ENCODE measurements around the gene GPC5.

GPC5 gene

GRCh38 chr13:92074658-92075057 is 676.2 kb downstream of the GPC5 start:
- intact Hi-C loops (cut with DNase I): loop anchor here (10.0 kb wide), 1 partner anchor 130 kb away; no protein-coding TSS in a partner anchor
- DNase-seq: peak in 2 of 10 donors; percentile 23 to 55

DNA sequence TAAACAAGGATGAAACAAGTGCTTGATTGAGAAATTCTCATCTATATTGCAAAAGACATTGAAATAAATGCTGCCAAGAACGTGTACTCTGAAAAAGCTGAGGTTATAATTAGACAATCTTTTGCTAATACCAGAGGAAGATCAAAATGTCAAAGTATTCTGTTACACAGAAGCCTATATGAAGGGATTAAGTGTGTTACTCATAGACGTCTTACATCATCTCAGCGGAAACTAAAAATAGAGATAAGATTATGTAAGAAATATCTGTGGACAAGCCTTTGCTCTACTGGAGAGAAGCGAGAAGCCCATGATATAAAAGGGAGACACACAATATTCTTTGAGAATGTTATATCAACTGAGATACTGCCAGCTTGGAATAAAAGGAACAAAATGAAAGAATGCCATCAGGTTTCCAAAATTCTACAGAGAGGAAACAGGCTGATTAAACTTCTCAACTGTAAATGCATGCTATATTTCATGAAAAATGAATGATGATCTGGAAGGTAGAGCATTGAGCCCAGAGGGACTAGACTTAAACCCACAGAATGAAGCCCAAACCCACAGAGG is 699.0 kb downstream of the GPC5 start:
- DNase-seq: no peak
- intact Hi-C loops (cut with DNase I): no loop called here

DNA sequence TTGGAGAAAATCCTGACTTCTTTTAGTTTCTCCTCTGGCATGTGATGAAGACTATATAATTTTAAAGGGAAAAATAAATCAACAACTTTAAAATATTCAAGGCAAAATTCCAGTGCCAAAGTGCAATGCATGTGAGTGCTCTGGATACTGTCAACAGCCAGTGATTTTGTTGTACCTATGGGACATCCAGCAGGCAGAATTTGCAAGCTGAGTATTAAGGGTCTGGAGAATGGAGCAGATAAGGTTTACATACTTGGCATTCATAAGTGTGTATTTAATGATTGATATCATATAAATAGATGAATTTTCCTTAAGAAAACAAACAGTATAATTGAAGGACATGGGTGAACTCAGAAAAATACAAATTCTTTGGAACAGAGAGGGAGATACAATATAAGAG is 703.4 kb downstream of the GPC5 start:
- no peak for DNase-seq
- intact Hi-C loops (cut with DNase I): no loop called here

GRCh38 chr13:92103689-92104153 is 705.3 kb downstream of the GPC5 start:
- intact Hi-C loops (cut with DNase I): no loop called here
- DNase-seq: no peak

- no peak for DNase-seq
- intact Hi-C loops (cut with DNase I): no loop called here
Measured at GRCh38 chr13:92122186-92122853, 723.9 kb downstream of the GPC5 start.

GRCh38 chr13:92126399-92126798 is 728.0 kb downstream of the GPC5 start:
- intact Hi-C loops (cut with DNase I): no loop called here
- no peak for DNase-seq

DNA sequence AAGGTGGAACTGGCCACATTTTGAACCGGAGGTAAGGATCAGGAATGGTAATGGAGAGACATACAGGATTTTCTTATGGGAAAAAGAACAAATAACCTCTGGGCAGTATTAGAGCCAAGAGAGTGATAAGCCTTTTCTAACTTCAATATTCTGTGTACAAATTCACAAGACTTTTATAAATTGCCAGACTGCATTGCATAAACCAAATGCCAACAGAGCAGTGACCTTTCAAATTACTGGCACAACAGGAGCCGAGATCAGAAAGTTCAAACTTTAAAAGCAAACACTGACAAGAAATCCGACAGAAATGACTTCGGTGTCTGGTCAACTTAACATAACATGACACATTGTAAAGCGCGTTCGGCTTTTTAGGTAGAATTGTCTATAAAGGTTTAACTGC is 737.1 kb downstream of the GPC5 start:
- intact Hi-C loops (cut with DNase I): no loop called here
- DNase-seq: no peak

GRCh38 chr13:92136449-92137155 is 738.2 kb downstream of the GPC5 start:
- intact Hi-C loops (cut with DNase I): no loop called here
- DNase-seq: no peak

DNA sequence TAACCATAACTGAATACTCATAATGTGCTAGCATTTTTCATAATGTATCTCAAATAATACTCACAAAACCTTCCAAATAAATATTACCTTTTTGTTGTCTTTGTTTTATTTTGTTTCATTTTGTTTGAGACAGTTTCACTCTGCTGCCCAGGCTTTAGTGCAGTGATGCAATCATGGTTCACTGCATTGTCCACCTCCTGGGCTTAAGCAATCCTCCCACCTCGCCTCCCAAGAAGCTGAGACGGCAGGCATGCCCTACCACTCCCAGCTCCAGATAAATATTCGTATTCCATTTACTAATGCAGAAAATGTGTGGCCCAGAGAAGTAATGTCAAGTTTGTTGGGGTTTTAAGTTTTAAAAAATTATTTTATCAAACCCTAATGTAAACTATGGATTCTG is 739.1 kb downstream of the GPC5 start:
- intact Hi-C loops (cut with DNase I): no loop called here

GRCh38 chr13:92143766-92144165 is 745.3 kb downstream of the GPC5 start:
- intact Hi-C loops (cut with DNase I): no loop called here
- DNase-seq: no peak

More for the DNA sequence above, 739.1 kb downstream of the GPC5 start:
- no peak for DNase-seq

DNA sequence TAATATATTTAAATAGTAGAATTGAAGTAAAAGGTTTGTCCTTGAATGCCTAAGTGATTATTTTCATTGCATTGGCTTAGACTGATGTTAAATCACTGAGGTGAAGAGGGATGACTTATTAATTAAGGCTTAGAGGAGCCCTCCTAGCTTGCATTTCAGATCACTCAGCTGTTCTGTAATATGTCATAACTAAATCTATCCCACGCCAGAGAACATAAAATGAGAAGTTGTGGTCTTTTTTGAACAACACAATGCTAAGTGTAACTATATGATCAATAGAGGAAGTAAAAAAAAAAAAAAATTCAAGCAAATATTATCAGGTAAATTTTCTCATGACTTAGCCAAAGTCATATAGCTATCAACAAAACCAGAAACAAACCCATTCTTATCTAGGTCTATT is 752.2 kb downstream of the GPC5 start:
- DNase-seq: no peak
- intact Hi-C loops (cut with DNase I): no loop called here

- DNase-seq: no peak
- intact Hi-C loops (cut with DNase I): no loop called here
Measured at GRCh38 chr13:92158346-92158745, 759.9 kb downstream of the GPC5 start.

DNA sequence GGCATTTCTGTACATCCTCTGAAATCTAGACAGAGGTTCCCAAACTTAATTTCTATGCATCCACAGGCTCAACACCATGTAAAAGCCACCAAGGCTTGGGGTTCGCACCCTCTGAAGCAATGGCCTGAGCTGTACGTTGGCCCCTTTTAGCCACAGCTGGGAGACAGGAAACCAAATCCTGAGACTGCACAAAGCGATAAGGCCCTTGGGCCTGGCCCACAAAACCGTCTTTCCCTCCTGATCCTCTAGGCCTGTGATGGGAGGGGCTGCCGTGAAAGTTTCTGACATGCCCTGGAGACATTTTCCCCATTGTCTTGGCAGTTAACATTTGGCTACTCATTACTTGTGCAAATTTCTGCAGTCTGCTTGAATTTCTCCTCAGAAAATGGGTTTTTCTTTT is 766.4 kb downstream of the GPC5 start:
- intact Hi-C loops (cut with DNase I): no loop called here
- peak in 1 of 10 donors; percentile 49 for DNase-seq

GRCh38 chr13:92172191-92172590 is 773.8 kb downstream of the GPC5 start:
- no peak for DNase-seq
- intact Hi-C loops (cut with DNase I): no loop called here

DNA sequence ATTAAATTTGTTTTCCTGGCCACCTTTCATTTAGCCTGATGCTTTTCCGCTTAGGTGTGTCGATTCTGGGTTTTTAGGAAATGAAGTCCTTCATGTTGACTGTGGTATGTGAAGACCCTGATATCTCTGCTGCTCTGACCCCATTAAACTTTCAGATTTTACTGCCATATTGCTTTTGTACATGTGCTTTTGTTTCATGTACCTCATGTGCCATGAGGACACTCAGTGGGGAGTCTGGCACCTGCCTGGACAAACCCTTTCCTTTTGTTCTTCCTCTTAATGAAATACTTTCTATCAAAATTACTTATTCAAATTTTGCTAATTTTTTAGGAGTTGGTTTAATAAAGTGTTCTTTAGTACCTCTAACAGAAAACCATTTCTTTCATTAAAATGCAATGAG is 774.8 kb downstream of the GPC5 start:
- intact Hi-C loops (cut with DNase I): no loop called here
- no peak for DNase-seq

DNA sequence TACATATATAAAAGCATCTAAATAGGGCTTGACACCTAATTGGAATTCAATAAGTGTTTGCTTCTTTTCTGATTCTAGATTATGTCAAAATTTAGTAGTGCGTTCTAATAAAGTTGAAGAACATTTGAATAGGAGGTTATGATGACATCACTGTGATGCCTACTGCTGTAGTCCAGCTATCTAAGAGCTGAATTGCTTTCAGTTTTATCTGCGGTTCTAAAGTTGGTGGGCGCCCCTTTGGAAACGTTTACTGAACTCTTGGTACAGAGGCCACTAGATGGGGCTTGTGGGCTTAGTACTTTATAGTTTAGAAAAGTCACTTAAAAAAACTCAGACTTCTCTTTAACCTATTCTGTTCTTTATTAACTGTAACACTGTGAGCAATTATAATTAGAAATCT is 776.9 kb downstream of the GPC5 start:
- DNase-seq: peak in 1 of 10 donors; percentile 9
- intact Hi-C loops (cut with DNase I): no loop called here

DNA sequence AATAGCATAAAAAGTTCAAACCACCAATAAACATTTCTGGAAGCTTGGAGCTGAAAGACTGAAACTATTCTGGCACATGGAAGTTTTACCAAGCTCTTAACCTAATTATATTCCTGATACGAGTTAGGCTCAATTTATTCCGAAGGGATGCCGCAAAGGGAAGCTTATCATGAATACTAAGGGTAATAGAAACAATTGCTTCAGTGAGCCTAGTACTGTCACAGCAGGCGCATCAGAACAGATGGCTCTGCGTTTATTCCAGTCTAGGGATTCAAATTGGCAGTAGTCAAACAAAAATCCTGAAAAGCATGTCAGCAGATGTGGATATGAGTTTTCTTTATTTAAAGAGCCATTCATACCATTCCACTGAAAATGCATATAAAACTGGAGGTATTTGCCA is 779.5 kb downstream of the GPC5 start:
- DNase-seq: no peak
- intact Hi-C loops (cut with DNase I): no loop called here

- DNase-seq: no peak
- intact Hi-C loops (cut with DNase I): no loop called here
Measured at GRCh38 chr13:92179223-92179622, 780.8 kb downstream of the GPC5 start.

- DNase-seq: no peak
- intact Hi-C loops (cut with DNase I): no loop called here
Measured at GRCh38 chr13:92187378-92187989, 789.1 kb downstream of the GPC5 start.

- DNase-seq: no peak
- intact Hi-C loops (cut with DNase I): no loop called here
Measured at GRCh38 chr13:92188574-92188973, 790.2 kb downstream of the GPC5 start.

DNA sequence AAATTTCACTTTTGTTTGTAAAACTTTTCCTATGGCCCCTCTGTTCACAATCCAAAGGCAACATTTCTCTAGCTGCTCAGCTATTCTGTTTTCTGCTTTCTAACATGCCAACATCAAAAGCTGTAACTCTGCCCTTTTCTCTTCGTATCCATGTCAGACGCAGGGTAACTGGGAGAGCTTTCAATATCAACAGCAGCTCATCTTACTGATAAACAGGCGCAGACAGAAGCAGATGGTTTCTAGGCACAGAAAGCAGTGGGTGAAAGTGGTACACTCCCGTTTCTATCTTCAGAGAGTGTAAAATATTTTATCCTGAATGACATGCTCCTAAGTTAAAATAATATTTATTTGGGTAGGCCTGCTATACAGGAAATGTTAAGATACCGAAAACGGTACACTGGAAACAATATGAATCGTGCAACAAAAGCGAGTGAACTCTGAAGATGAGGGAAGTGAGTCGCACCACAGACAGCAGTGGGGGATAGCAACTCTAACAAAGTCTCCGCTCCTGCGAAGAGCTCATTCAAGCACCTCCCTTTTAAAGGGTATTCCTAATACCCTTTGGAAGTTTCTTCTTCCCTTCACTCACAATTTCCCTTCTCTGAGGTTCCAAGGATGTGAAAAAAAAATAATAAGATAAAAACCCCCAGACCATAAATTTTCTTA is 798.3 kb downstream of the GPC5 start:
- DNase-seq: no peak
- intact Hi-C loops (cut with DNase I): no loop called here

Measured in posterior cingulate gyrus (tissue), 11 donors.